ENCODE data around the gene KCTD21.
A peak's percentile ranks its signal among the peaks of the same experiment; 100 is the strongest.

DNA sequence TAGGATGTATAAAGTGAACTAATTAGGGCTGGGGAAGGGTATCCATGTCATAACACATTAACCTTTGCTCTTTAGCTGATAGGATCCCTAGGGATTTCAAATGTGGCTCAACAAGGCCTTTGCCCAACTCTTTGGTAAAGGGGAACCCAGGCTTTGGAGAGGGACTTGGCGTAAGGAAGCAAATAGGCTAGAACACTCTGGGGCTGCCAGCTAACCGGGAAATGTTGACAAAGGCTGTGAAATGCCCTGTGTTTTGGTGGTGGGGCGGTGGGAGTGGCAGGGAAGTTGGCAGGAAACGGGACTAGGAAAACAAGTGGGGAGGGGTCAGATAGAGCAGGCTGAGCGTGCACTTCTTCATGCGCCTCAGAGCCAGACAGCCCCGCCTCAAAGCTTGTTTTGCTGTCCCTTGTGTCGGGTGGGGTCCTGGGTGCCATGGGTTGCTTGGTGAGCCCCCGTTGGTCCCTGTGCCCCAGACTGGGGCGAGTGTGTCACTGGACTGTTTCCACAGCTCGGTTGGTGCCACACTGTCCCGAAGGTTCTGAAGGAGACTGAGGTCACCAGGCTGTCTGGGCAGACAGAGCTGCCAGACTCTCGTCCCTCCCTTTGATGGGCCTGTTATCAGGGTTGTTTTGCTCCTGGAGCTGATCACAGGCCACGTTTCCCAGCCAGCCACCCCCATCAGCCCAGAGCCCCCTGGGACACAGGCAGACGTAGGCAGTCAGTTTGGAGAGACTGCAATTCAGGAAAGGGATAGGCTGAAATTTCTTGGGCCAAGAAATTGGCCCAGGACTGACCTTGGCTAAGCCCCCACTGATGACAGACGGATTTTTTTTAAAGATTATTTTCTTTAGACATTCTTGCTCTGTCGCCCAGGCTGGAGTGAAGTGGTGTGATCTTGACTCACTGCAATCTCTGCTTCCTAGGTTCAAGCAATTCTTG is 19.6 kb downstream of the KCTD21 start:
- TF ChIP-seq, protein P1, sequence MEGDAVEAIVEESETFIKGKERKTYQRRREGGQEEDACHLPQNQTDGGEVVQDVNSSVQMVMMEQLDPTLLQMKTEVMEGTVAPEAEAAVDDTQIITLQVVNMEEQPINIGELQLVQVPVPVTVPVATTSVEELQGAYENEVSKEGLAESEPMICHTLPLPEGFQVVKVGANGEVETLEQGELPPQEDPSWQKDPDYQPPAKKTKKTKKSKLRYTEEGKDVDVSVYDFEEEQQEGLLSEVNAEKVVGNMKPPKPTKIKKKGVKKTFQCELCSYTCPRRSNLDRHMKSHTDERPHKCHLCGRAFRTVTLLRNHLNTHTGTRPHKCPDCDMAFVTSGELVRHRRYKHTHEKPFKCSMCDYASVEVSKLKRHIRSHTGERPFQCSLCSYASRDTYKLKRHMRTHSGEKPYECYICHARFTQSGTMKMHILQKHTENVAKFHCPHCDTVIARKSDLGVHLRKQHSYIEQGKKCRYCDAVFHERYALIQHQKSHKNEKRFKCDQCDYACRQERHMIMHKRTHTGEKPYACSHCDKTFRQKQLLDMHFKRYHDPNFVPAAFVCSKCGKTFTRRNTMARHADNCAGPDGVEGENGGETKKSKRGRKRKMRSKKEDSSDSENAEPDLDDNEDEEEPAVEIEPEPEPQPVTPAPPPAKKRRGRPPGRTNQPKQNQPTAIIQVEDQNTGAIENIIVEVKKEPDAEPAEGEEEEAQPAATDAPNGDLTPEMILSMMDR (IDR thresholded peaks at IDR 0.05) = no peak
- TF ChIP-seq EP300 (IDR thresholded peaks at IDR 0.05) (peak; percentile 6), POLR2A (IDR thresholded peaks at IDR 0.05) (no peak)

Data from ovary (tissue), 3 donors.